Mononuclear cell (primary cell): Measurements from ENCODE around the gene HES5. TPM values are rescaled to one million over a fixed set of nuclear protein-coding genes. Genes with fewer than 3 reads are reported as not detected.

Source experiments
- H3K27me3 ChIP-seq: 2 replicates; pipeline ENCODE4 v1.6.0; 2011; ENCODE audit warnings: low read length, control low read depth; ENCODE audit not compliant: insufficient read depth
- H3K4me1 ChIP-seq: 2 replicates; pipeline ENCODE4 v1.5.1; 2011; ENCODE audit warnings: mild to moderate bottlenecking, low read length, control low read depth; ENCODE audit not compliant: insufficient read depth
- H3K4me3 ChIP-seq: 2 replicates; pipeline ENCODE4 v1.5.1; 2011; ENCODE audit warnings: mild to moderate bottlenecking, low read length, moderate library complexity
- H3K9me3 ChIP-seq: 2 replicates; pipeline ENCODE4 v1.5.1; 2011; ENCODE audit warnings: low read depth, mild to moderate bottlenecking, control low read depth, low read length
- total RNA-seq: library from RNA; depleted of rRNA; stranded (reverse); fragments of >200 nt; gene quantifications from one replicate; pipeline ENCODE4 v1.2.3, GENCODE V29; 2012

HES5 gene
- total RNA-seq, 1 donor = not detected

GRCh38 chr1:2534315-2534686 lies 4.2 kb upstream of the HES5 start:
- Histone ChIP-seq H3K4me3 (no peak overlapping the region), H3K27me3 (peaks cover 12% of the 10 kb centered on the region), H3K9me3 (no peaks in the 10 kb centered on the region), H3K4me1 (peaks cover 12% of the 10 kb centered on the region)

GRCh38 chr1:2533365-2533764 lies 3.3 kb upstream of the HES5 start:
- no peak overlapping the region for H3K4me3 ChIP-seq
- H3K27me3 ChIP-seq = peaks cover 19% of the 10 kb centered on the region
- no peaks in the 10 kb centered on the region for H3K9me3 ChIP-seq
- H3K4me1 ChIP-seq = peaks cover 20% of the 10 kb centered on the region

GRCh38 chr1:2532485-2533160 lies 2.6 kb upstream of the HES5 start:
- no peaks in the 10 kb centered on the region for H3K9me3 ChIP-seq
- H3K4me3 ChIP-seq = no peak overlapping the region
- H3K27me3 ChIP-seq = peaks cover 25% of the 10 kb centered on the region
- peaks cover 20% of the 10 kb centered on the region for H3K4me1 ChIP-seq

GRCh38 chr1:2530513-2531361 lies 674 bp upstream of the HES5 start:
- Histone ChIP-seq H3K4me3 (no peak overlapping the region), H3K27me3 (peaks cover 25% of the 10 kb centered on the region), H3K4me1 (peaks cover 27% of the 10 kb centered on the region), H3K9me3 (no peaks in the 10 kb centered on the region)

GRCh38 chr1:2528966-2529783 lies 888 bp downstream of the HES5 start:
- Histone ChIP-seq H3K9me3 (no peaks in the 10 kb centered on the region), H3K4me1 (peaks cover 43% of the 10 kb centered on the region), H3K4me3 (no peak overlapping the region), H3K27me3 (peaks cover 25% of the 10 kb centered on the region)

- Histone ChIP-seq H3K9me3 (no peaks in the 10 kb centered on the region), H3K27me3 (peaks cover 25% of the 10 kb centered on the region), H3K4me1 (peaks cover 49% of the 10 kb centered on the region), H3K4me3 (no peak overlapping the region)
These were observed 1.5 kb downstream of the HES5 start for GRCh38 chr1:2528611-2528965.

GRCh38 chr1:2528016-2528415 lies 2.0 kb downstream of the HES5 start:
- Histone ChIP-seq H3K4me1 (peaks cover 51% of the 10 kb centered on the region), H3K4me3 (no peak overlapping the region), H3K27me3 (peaks cover 25% of the 10 kb centered on the region), H3K9me3 (no peaks in the 10 kb centered on the region)

- no peak overlapping the region for H3K4me3 ChIP-seq
- H3K9me3 ChIP-seq = no peaks in the 10 kb centered on the region
- peaks cover 51% of the 10 kb centered on the region for H3K4me1 ChIP-seq
- peaks cover 25% of the 10 kb centered on the region for H3K27me3 ChIP-seq
These were observed 2.6 kb downstream of the HES5 start for GRCh38 chr1:2527556-2527860.

- Histone ChIP-seq H3K4me3 (no peak overlapping the region), H3K9me3 (no peaks in the 10 kb centered on the region), H3K27me3 (peaks cover 25% of the 10 kb centered on the region), H3K4me1 (peaks cover 51% of the 10 kb centered on the region)
These were observed 3.1 kb downstream of the HES5 start for GRCh38 chr1:2526824-2527555.

GRCh38 chr1:2525920-2526823 lies 3.9 kb downstream of the HES5 start, which contains the start of gene PANK4:
Gene PANK4 (minus strand): TSS chr1:2526596. CDS start chr1:2526587, 9 bp downstream.
- H3K27me3 ChIP-seq = peaks cover 19% of the 10 kb centered on the region
- peak within 1 kb of the TSS; percentile 71 for H3K4me3 ChIP-seq
- no peaks in the 10 kb centered on the region for H3K9me3 ChIP-seq
- H3K4me1 ChIP-seq = peaks cover 51% of the 10 kb centered on the region

GRCh38 chr1:2525572-2525919 lies 4.5 kb downstream of the HES5 start:
- Histone ChIP-seq H3K9me3 (no peaks in the 10 kb centered on the region), H3K4me3 (peak overlapping the region; percentile 71), H3K4me1 (peaks cover 45% of the 10 kb centered on the region), H3K27me3 (peaks cover 13% of the 10 kb centered on the region)

GRCh38 chr1:2523891-2524609 lies 6.0 kb downstream of the HES5 start:
- peak overlapping the region; percentile 5 for H3K4me3 ChIP-seq
- peaks cover 12% of the 10 kb centered on the region for H3K27me3 ChIP-seq
- H3K9me3 ChIP-seq = no peaks in the 10 kb centered on the region
- peaks cover 38% of the 10 kb centered on the region for H3K4me1 ChIP-seq

- Histone ChIP-seq H3K27me3 (peaks cover 6% of the 10 kb centered on the region), H3K4me3 (no peak overlapping the region), H3K9me3 (no peaks in the 10 kb centered on the region), H3K4me1 (peaks cover 32% of the 10 kb centered on the region)
These were observed 6.7 kb downstream of the HES5 start for GRCh38 chr1:2523191-2523890.
